Measurements from ENCODE around the gene SRSF1. TPM values are rescaled to one million over a fixed set of nuclear protein-coding genes. Genes with fewer than 3 reads are reported as not detected.
A peak's percentile ranks its signal among the peaks of the same experiment; 100 is the strongest.

The SRSF1 gene
- total RNA-seq, 1 experiment from 2014 or later, result 347 TPM

GRCh38 chr17:57990037-57990436 lies 17.0 kb downstream of the SRSF1 start:
- peaks cover 68% of the 10 kb centered on the region for H3K4me1 ChIP-seq (ENCODE audit: low read length)
- no peaks in the 10 kb centered on the region for H3K9me3 ChIP-seq (ENCODE audit: low read length)
- no peak for DNase-seq
- peak overlapping the region; percentile 89 for H3K4me2 ChIP-seq (ENCODE audit: low read depth, low read length, poor library complexity, severe bottlenecking)
- peak overlapping the region; percentile 82 for H3K9ac ChIP-seq (ENCODE audit: low read length)
- no peaks in the 10 kb centered on the region for H3K9me2 ChIP-seq (replicated peaks; ENCODE audit: insufficient read depth, low read length)
- 0 out of 2 replicates have a peak overlapping the region, but pooled peaks have one; percentile 77 for H3K4me3 ChIP-seq (ENCODE audit: low read length)
- no peaks in the 10 kb centered on the region for H3K27me3 ChIP-seq (ENCODE audit: low read length)
- H2AFZ ChIP-seq (ENCODE audit: low read length), result no peak overlapping the region
- no peaks in the 10 kb centered on the region; the same call in 1 of the 2 replicates for H4K20me1 ChIP-seq (ENCODE audit: insufficient read depth, low read depth, low read length)
- peaks cover 27% of the 10 kb centered on the region for H3K79me2 ChIP-seq (ENCODE audit: low read length)
- peak overlapping the region; percentile 85 for H3K27ac ChIP-seq (ENCODE audit: low read length)
- H3K36me3 ChIP-seq (ENCODE audit: insufficient read depth, low read length), result no peaks in the 10 kb centered on the region

- peaks cover 41% of the 10 kb centered on the region for H3K79me2 ChIP-seq (ENCODE audit: low read length)
- no peak overlapping the region for H2AFZ ChIP-seq (ENCODE audit: low read length)
- no peaks in the 10 kb centered on the region for H3K27me3 ChIP-seq (ENCODE audit: low read length)
- H3K36me3 ChIP-seq (ENCODE audit: insufficient read depth, low read length), result peaks cover 6% of the 10 kb centered on the region; the same call in 1 of the 2 replicates
- H3K9ac ChIP-seq (ENCODE audit: low read length), result peak overlapping the region; percentile 82
- peaks cover 64% of the 10 kb centered on the region for H3K4me1 ChIP-seq (ENCODE audit: low read length)
- H3K27ac ChIP-seq (ENCODE audit: low read length), result peak overlapping the region; percentile 85
- peak overlapping the region; percentile 89 for H3K4me2 ChIP-seq (ENCODE audit: low read depth, low read length, poor library complexity, severe bottlenecking)
- DNase-seq, result peak; percentile 87
- no peaks in the 10 kb centered on the region; the same call in 1 of the 2 replicates for H4K20me1 ChIP-seq (ENCODE audit: insufficient read depth, low read depth, low read length)
- H3K9me2 ChIP-seq (replicated peaks; ENCODE audit: insufficient read depth, low read length), result no peaks in the 10 kb centered on the region
- peak overlapping the region; percentile 77 for H3K4me3 ChIP-seq (ENCODE audit: low read length)
- no peaks in the 10 kb centered on the region for H3K9me3 ChIP-seq (ENCODE audit: low read length)
Measured at GRCh38 chr17:57988301-57989250, 18.5 kb downstream of the SRSF1 start.

- Histone ChIP-seq H3K4me2 (ENCODE audit: low read depth, low read length, poor library complexity, severe bottlenecking) (peak within 1 kb of the TSS; percentile 92), H3K9ac (ENCODE audit: low read length) (peak within 1 kb of the TSS; percentile 82), H3K27ac (ENCODE audit: low read length) (peak within 1 kb of the TSS; percentile 85), H3K4me3 (ENCODE audit: low read length) (peak within 1 kb of the TSS; percentile 81), H4K20me1 (ENCODE audit: insufficient read depth, low read depth, low read length) (no peaks in the 10 kb centered on the region; the same call in 1 of the 2 replicates), H3K4me1 (ENCODE audit: low read length) (peaks cover 64% of the 10 kb centered on the region), H3K9me2 (replicated peaks; ENCODE audit: insufficient read depth, low read length) (no peaks in the 10 kb centered on the region), H3K27me3 (ENCODE audit: low read length) (no peaks in the 10 kb centered on the region), H3K9me3 (ENCODE audit: low read length) (no peaks in the 10 kb centered on the region), H2AFZ (ENCODE audit: low read length) (no peak within 1 kb of the TSS), H3K36me3 (ENCODE audit: insufficient read depth, low read length) (peaks cover 6% of the 10 kb centered on the region; the same call in 1 of the 2 replicates), H3K79me2 (ENCODE audit: low read length) (peaks cover 50% of the 10 kb centered on the region)
- peak; percentile 92 for DNase-seq
Measured at GRCh38 chr17:57987581-57988300, 19.3 kb downstream of the SRSF1 start, which contains the start of gene VEZF1. TSS of gene VEZF1 (minus strand) at chr17:57988254. CDS start at chr17:57988111, 143 bp downstream.

GRCh38 chr17:57986841-57987580 lies 20.0 kb downstream of the SRSF1 start:
- no peaks in the 10 kb centered on the region for H3K9me3 ChIP-seq (ENCODE audit: low read length)
- H3K9me2 ChIP-seq (replicated peaks; ENCODE audit: insufficient read depth, low read length), result no peaks in the 10 kb centered on the region
- peak overlapping the region; percentile 25 for H3K27ac ChIP-seq (ENCODE audit: low read length)
- H3K27me3 ChIP-seq (ENCODE audit: low read length), result no peaks in the 10 kb centered on the region
- H3K36me3 ChIP-seq (ENCODE audit: insufficient read depth, low read length), result peaks cover 12% of the 10 kb centered on the region; the same call in 1 of the 2 replicates
- H3K79me2 ChIP-seq (ENCODE audit: low read length), result peaks cover 57% of the 10 kb centered on the region
- DNase-seq, result peak; percentile 68
- H3K4me1 ChIP-seq (ENCODE audit: low read length), result peaks cover 62% of the 10 kb centered on the region
- H3K4me3 ChIP-seq (ENCODE audit: low read length), result peak overlapping the region; percentile 81
- no peak overlapping the region for H2AFZ ChIP-seq (ENCODE audit: low read length)
- peak overlapping the region; percentile 82 for H3K9ac ChIP-seq (ENCODE audit: low read length)
- no peaks in the 10 kb centered on the region; the same call in 1 of the 2 replicates for H4K20me1 ChIP-seq (ENCODE audit: insufficient read depth, low read depth, low read length)
- peak overlapping the region; percentile 92 for H3K4me2 ChIP-seq (ENCODE audit: low read depth, low read length, poor library complexity, severe bottlenecking)

- Histone ChIP-seq H4K20me1 (ENCODE audit: insufficient read depth, low read depth, low read length) (no peaks in the 10 kb centered on the region; the same call in 1 of the 2 replicates), H3K9me2 (replicated peaks; ENCODE audit: insufficient read depth, low read length) (no peaks in the 10 kb centered on the region), H3K36me3 (ENCODE audit: insufficient read depth, low read length) (peaks cover 26% of the 10 kb centered on the region; the same call in 1 of the 2 replicates), H2AFZ (ENCODE audit: low read length) (no peak overlapping the region), H3K27me3 (ENCODE audit: low read length) (no peaks in the 10 kb centered on the region), H3K4me1 (ENCODE audit: low read length) (peaks cover 57% of the 10 kb centered on the region), H3K27ac (ENCODE audit: low read length) (peak overlapping the region; percentile 25), H3K79me2 (ENCODE audit: low read length) (peaks cover 69% of the 10 kb centered on the region), H3K9ac (ENCODE audit: low read length) (peak overlapping the region; percentile 17; the same call in 1 of the 2 replicates), H3K9me3 (ENCODE audit: low read length) (no peaks in the 10 kb centered on the region), H3K4me3 (ENCODE audit: low read length) (no peak overlapping the region), H3K4me2 (ENCODE audit: low read depth, low read length, poor library complexity, severe bottlenecking) (peak overlapping the region; percentile 92)
- DNase-seq, result no peak
Measured at GRCh38 chr17:57985675-57985974, 21.4 kb downstream of the SRSF1 start.

- H3K9ac ChIP-seq (ENCODE audit: low read length), result peak overlapping the region; percentile 17; the same call in 1 of the 2 replicates
- H3K36me3 ChIP-seq (ENCODE audit: insufficient read depth, low read length), result peaks cover 31% of the 10 kb centered on the region; the same call in 1 of the 2 replicates
- H2AFZ ChIP-seq (ENCODE audit: low read length), result no peak overlapping the region
- peak overlapping the region; percentile 92 for H3K4me2 ChIP-seq (ENCODE audit: low read depth, low read length, poor library complexity, severe bottlenecking)
- DNase-seq, result no peak
- H4K20me1 ChIP-seq (ENCODE audit: insufficient read depth, low read depth, low read length), result no peaks in the 10 kb centered on the region; the same call in 1 of the 2 replicates
- H3K9me2 ChIP-seq (replicated peaks; ENCODE audit: insufficient read depth, low read length), result no peaks in the 10 kb centered on the region
- H3K27ac ChIP-seq (ENCODE audit: low read length), result peak overlapping the region; percentile 25
- H3K4me3 ChIP-seq (ENCODE audit: low read length), result no peak overlapping the region
- H3K4me1 ChIP-seq (ENCODE audit: low read length), result peaks cover 52% of the 10 kb centered on the region
- no peaks in the 10 kb centered on the region for H3K9me3 ChIP-seq (ENCODE audit: low read length)
- H3K79me2 ChIP-seq (ENCODE audit: low read length), result peaks cover 72% of the 10 kb centered on the region
- no peaks in the 10 kb centered on the region for H3K27me3 ChIP-seq (ENCODE audit: low read length)
Measured at GRCh38 chr17:57984936-57985674, 21.9 kb downstream of the SRSF1 start.

- no peak overlapping the region for H3K4me3 ChIP-seq (ENCODE audit: low read length)
Measured at GRCh38 chr17:57984261-57984890, 22.7 kb downstream of the SRSF1 start.

More at GRCh38 chr17:57984261-57984890, 22.7 kb downstream of the SRSF1 start:
- no peaks in the 10 kb centered on the region; the same call in 1 of the 2 replicates for H4K20me1 ChIP-seq (ENCODE audit: insufficient read depth, low read depth, low read length)
- no peak overlapping the region for H3K4me2 ChIP-seq (ENCODE audit: low read depth, low read length, poor library complexity, severe bottlenecking)
- no peaks in the 10 kb centered on the region for H3K27me3 ChIP-seq (ENCODE audit: low read length)
- no peak overlapping the region for H3K9ac ChIP-seq (ENCODE audit: low read length)
- no peak overlapping the region for H3K27ac ChIP-seq (ENCODE audit: low read length)
- H3K9me3 ChIP-seq (ENCODE audit: low read length), result no peaks in the 10 kb centered on the region
- peaks cover 44% of the 10 kb centered on the region for H3K4me1 ChIP-seq (ENCODE audit: low read length)
- peaks cover 72% of the 10 kb centered on the region for H3K79me2 ChIP-seq (ENCODE audit: low read length)
- H3K9me2 ChIP-seq (replicated peaks; ENCODE audit: insufficient read depth, low read length), result no peaks in the 10 kb centered on the region
- no peak for DNase-seq
- H2AFZ ChIP-seq (ENCODE audit: low read length), result no peak overlapping the region
- peaks cover 35% of the 10 kb centered on the region; the same call in 1 of the 2 replicates for H3K36me3 ChIP-seq (ENCODE audit: insufficient read depth, low read length)
